PC-3 (cell line): ENCODE measurements around the gene COMMD7. TPM values are rescaled to one million over a fixed set of nuclear protein-coding genes. Genes with fewer than 3 reads are reported as not detected.
A peak's percentile ranks its signal among the peaks of the same experiment; 100 is the strongest.

Experiments
- ATAC-seq: fragments of 200-7000 bp; cut with Tn5 transposase; 2 replicates; pipeline ENCODE4 v1.9.1; 2020; ENCODE audit warnings: mild to moderate bottlenecking, moderate library complexity
- BruUV-seq: library from RNA; stranded (reverse); fragments of 400-500 nt; replicated peaks from 2 replicates; lab custom pipeline; 2021; lab: Mats Ljungman, UMichigan
- CTCF ChIA-PET: fragments of 300-600 bp; sonication (Branson Sonifier 250); formaldehyde crosslinking; loops from one replicate; lab custom pipeline; 2022; ENCODE audit warnings: antibody characterized with exemption; lab: Charles Lee
- POLR2A ChIA-PET: fragments of 300-600 bp; sonication (Branson Sonifier 250); formaldehyde crosslinking; loops from one replicate; lab custom pipeline; 2022; ENCODE audit warnings: antibody characterized with exemption; ENCODE audit not compliant: unreplicated experiment; lab: Charles Lee
- DNase-seq: peaks from one replicate; pipeline ENCODE4 v3.0.0-alpha.2; 2015
- H2AFZ ChIP-seq: fragments of 300-600 bp; sonication (generic); 2 replicates; pipeline ENCODE4 v1.6.0; 2016; ENCODE audit warnings: antibody characterized with exemption, low read length
- H3F3A ChIP-seq: fragments of 300-600 bp; sonication (generic); one replicate; pipeline ENCODE4 v1.6.0; 2017; ENCODE audit warnings: antibody characterized with exemption, low read length, control low read depth, mild to moderate bottlenecking; ENCODE audit not compliant: unreplicated experiment
- H3K27ac ChIP-seq: fragments of 300-600 bp; sonication (generic); 2 replicates; pipeline ENCODE4 v1.5.1; 2016; ENCODE audit warnings: mild to moderate bottlenecking, low read length
- H3K27me3 ChIP-seq: fragments of 300-600 bp; sonication (generic); 2 replicates; pipeline ENCODE4 v1.6.1; 2016; ENCODE audit warnings: low read length, mixed read lengths
- H3K36me3 ChIP-seq: fragments of 300-600 bp; sonication (generic); 2 replicates; pipeline ENCODE4 v1.6.1; 2016; ENCODE audit warnings: low read depth, mixed run types, low read length, mixed read lengths
- H3K4me1 ChIP-seq: fragments of 300-600 bp; sonication (generic); 2 replicates; pipeline ENCODE4 v1.5.1; 2016; ENCODE audit warnings: low read length; ENCODE audit not compliant: insufficient read depth
- H3K4me2 ChIP-seq: fragments of 300-600 bp; sonication (generic); 2 replicates; pipeline ENCODE4 v1.6.0; 2016; ENCODE audit warnings: low read length
- H3K4me3 ChIP-seq: fragments of 300-600 bp; sonication (generic); 2 replicates; pipeline ENCODE4 v1.5.1; 2016; ENCODE audit warnings: mild to moderate bottlenecking, low read length, mixed read lengths
- H3K79me2 ChIP-seq: fragments of 300-600 bp; sonication (generic); 2 replicates; pipeline ENCODE4 v1.6.1; 2017; ENCODE audit warnings: low read length, mixed read lengths
- H3K9ac ChIP-seq: fragments of 300-600 bp; sonication (generic); 2 replicates; pipeline ENCODE4 v1.6.0; 2016; ENCODE audit warnings: mild to moderate bottlenecking, low read length
- H3K9me2 ChIP-seq: fragments of 300-600 bp; sonication (generic); replicated peaks from 2 replicates; pipeline ENCODE4 v1.6.1; 2016; ENCODE audit warnings: mixed run types, low read length, mixed read lengths
- H3K9me3 ChIP-seq: fragments of 300-600 bp; sonication (generic); 2 replicates; pipeline ENCODE4 v1.6.1; 2016; ENCODE audit warnings: low read length, mixed read lengths
- H4K20me1 ChIP-seq: fragments of 300-600 bp; sonication (generic); 2 replicates; pipeline ENCODE4 v1.6.1; 2016; ENCODE audit warnings: low read length, mixed read lengths
- EZH2 ChIP-seq: fragments of 300-600 bp; sonication (generic); IDR thresholded peaks from one replicate; pipeline ENCODE4 v1.6.1; 2017; ENCODE audit warnings: antibody characterized with exemption, mild to moderate bottlenecking, low read length; ENCODE audit not compliant: unreplicated experiment
- EZH2phosphoT487 ChIP-seq: fragments of 300-600 bp; sonication (generic); IDR thresholded peaks from 2 replicates; pipeline ENCODE4 v1.6.1; 2018; ENCODE audit warnings: mild to moderate bottlenecking, antibody characterized with exemption, low read length, borderline replicate concordance
- intact Hi-C: fragments of 100-400 bp; cut with micrococcal nuclease; formaldehyde crosslinking; loops from 2 replicates; pipeline ENCODE4 v1.9.0; 2023
- total RNA-seq: library from RNA; depleted of rRNA; stranded (reverse); fragments of >200 nt; gene quantifications from 2 replicates; pipeline ENCODE4 v1.2.3, GENCODE V29; 2014
- TF ChIP-seq, protein P1 (sequence below): fragments of 300-600 bp; sonication (generic); conservative IDR thresholded peaks from 2 replicates; pipeline ENCODE4 v1.5.1; 2017; ENCODE audit warnings: antibody characterized with exemption, low read depth, mild to moderate bottlenecking, low read length

Gene COMMD7
- total RNA-seq, 1 experiment from 2014 or later, result 33.5 TPM

DNA sequence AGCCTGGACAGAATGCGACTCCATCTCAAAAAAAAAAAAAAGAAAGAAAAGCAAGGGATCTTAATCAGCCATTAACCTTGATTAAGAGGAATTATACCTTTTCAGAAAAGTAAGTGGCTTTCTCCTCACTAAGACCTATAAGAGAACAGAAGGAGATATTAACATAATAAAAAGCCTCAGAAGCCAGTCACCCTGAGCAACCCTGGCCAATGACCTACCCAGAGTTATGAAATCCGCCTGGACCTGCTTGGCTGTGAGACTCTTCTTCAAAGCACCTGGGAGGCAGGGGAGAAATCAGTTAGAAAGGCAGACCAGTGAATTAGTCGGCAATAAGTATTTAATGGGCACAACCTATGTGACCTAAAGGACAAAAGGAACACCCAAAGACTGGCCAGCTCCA, 36.8 kb downstream of the COMMD7 start:
- intact Hi-C loops, result no loop called here
- Histone ChIP-seq H3K4me1 (peaks cover 9% of the 10 kb centered on the region; the same call in 1 of the 2 replicates), H3K27ac (no peak overlapping the region), H3K9me2 (no peaks in the 10 kb centered on the region), H3K36me3 (no peaks in the 10 kb centered on the region; the same call in 1 of the 2 replicates), H3K4me2 (no peak overlapping the region), H3K27me3 (no peaks in the 10 kb centered on the region), H3K4me3 (no peak overlapping the region), H2AFZ (no peak overlapping the region), H4K20me1 (no peaks in the 10 kb centered on the region), H3K9me3 (no peaks in the 10 kb centered on the region), H3F3A (no peaks in the 10 kb centered on the region), H3K79me2 (no peaks in the 10 kb centered on the region), H3K9ac (no peak overlapping the region)
- no TSS peak for BruUV-seq
- POLR2A ChIA-PET, result no interaction called here
- no peak for DNase-seq
- TF ChIP-seq EZH2 (no peak), EZH2phosphoT487 (no peak)
- TF ChIP-seq, protein P1, sequence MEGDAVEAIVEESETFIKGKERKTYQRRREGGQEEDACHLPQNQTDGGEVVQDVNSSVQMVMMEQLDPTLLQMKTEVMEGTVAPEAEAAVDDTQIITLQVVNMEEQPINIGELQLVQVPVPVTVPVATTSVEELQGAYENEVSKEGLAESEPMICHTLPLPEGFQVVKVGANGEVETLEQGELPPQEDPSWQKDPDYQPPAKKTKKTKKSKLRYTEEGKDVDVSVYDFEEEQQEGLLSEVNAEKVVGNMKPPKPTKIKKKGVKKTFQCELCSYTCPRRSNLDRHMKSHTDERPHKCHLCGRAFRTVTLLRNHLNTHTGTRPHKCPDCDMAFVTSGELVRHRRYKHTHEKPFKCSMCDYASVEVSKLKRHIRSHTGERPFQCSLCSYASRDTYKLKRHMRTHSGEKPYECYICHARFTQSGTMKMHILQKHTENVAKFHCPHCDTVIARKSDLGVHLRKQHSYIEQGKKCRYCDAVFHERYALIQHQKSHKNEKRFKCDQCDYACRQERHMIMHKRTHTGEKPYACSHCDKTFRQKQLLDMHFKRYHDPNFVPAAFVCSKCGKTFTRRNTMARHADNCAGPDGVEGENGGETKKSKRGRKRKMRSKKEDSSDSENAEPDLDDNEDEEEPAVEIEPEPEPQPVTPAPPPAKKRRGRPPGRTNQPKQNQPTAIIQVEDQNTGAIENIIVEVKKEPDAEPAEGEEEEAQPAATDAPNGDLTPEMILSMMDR, result no peak
- CTCF ChIA-PET, result interaction anchor here (0.6 kb wide), 1 partner anchor 231 kb away, joined by 3 read pairs; no protein-coding TSS in a partner anchor
- ATAC-seq, result no peak

DNA sequence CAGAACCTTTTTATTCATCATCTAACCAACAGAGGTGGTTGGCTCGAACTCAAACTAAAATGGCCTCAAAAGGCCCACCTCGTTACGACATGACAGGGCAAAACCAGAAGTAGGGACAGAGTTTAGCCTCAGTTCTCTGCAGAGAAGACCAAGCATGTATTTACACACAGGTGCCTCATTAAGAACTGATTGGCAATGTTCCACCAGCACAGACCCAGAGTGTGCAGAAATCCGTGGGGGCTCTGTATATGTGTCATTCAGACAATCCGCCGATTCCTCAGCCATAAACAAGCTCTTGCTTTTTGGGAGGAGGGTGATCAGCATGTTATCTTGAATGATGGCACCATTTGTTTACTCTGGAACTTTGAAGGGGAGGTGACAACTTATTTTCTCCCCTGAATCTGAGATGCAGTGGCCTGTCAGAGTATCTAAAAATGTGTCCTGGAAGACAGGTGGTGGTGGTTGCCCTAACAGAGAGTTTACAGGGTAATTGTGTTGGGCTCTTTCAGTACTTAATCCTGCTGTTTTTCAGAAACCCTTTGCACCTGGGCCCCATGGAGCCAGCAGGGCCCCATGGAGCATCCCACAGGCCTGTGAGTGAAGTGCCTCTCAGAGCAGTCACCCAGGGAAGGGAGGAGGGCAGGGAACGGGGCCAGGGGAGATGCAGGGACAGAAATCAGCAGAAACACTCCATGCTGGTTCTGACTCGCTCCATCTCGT, 40.4 kb downstream of the COMMD7 start:
- Histone ChIP-seq H3K4me3 (no peak overlapping the region), H3K9me3 (no peaks in the 10 kb centered on the region), H3K4me2 (no peak overlapping the region), H4K20me1 (no peaks in the 10 kb centered on the region), H3K9me2 (no peaks in the 10 kb centered on the region), H2AFZ (no peak overlapping the region), H3K27ac (no peak overlapping the region), H3K27me3 (no peaks in the 10 kb centered on the region), H3K9ac (no peak overlapping the region), H3K4me1 (peaks cover 5% of the 10 kb centered on the region; the same call in 1 of the 2 replicates), H3F3A (no peaks in the 10 kb centered on the region), H3K79me2 (no peaks in the 10 kb centered on the region), H3K36me3 (no peaks in the 10 kb centered on the region; the same call in 1 of the 2 replicates)
- TF ChIP-seq EZH2phosphoT487 (no peak), EZH2 (no peak)
- TF ChIP-seq, protein P1, result no peak
- ATAC-seq, result no peak
- ChIA-PET POLR2A (interaction anchor here (0.6 kb wide), 1 partner anchor 80 kb away, joined by 3 read pairs; no protein-coding TSS in a partner anchor), CTCF (no interaction called here)
- intact Hi-C loops, result no loop called here
- no peak for DNase-seq
- TSS peak; percentile 53 for BruUV-seq

DNA sequence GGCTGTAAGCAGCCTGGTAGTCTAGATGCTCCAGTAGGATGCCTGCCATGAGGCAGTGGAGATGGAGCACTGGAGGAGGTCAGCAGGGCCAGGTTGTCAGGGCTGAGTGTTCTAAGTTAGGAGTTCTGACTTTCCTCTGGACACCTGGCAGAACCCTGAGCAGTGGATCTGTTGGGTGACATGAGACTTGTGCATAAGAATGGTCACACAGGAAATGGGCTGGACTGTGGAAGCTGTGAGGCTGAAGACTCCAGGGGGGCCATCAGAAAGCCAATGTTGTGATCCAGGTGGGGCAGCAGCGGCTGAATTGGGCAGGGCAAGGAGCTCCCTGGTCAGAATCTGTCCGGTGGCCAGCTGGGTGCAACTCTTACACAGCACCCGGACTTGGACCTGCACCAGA, 45.7 kb downstream of the COMMD7 start:
- ATAC-seq (no peak), DNase-seq (no peak)
- H3K79me2 ChIP-seq, result no peaks in the 10 kb centered on the region
- no peaks in the 10 kb centered on the region for H3K9me3 ChIP-seq
- H3K9ac ChIP-seq, result no peak overlapping the region
- POLR2A ChIA-PET, result no interaction called here
- no peaks in the 10 kb centered on the region for H3K4me1 ChIP-seq
- no TSS peak for BruUV-seq
- no peak for TF ChIP-seq EZH2phosphoT487
- no peak for TF ChIP-seq EZH2
- TF ChIP-seq, protein P1, result no peak
- H3K27me3 ChIP-seq, result no peaks in the 10 kb centered on the region
- CTCF ChIA-PET, result no interaction called here
- H3F3A ChIP-seq, result no peaks in the 10 kb centered on the region
- no peak overlapping the region for H3K27ac ChIP-seq
- intact Hi-C loops, result no loop called here
- no peak overlapping the region for H2AFZ ChIP-seq
- no peaks in the 10 kb centered on the region for H3K9me2 ChIP-seq
- no peak overlapping the region for H3K4me3 ChIP-seq
- H4K20me1 ChIP-seq, result no peaks in the 10 kb centered on the region
- H3K4me2 ChIP-seq, result no peak overlapping the region
- H3K36me3 ChIP-seq, result no peaks in the 10 kb centered on the region
